GM20000 (cell line): ENCODE measurements around the gene PPP1R3G.

ENCODE experiments used
- DNase-seq: peaks from one replicate; pipeline ENCODE4 v3.0.0; 2012; ENCODE audit warnings: low spot score
- TF ChIP-seq, protein P1 (sequence below): IDR thresholded peaks from 2 replicates; pipeline ENCODE4 v1.5.1; 2012; ENCODE audit warnings: mild to moderate bottlenecking, control low read depth; ENCODE audit errors: extremely low read depth, missing control alignments

PPP1R3G gene

DNA sequence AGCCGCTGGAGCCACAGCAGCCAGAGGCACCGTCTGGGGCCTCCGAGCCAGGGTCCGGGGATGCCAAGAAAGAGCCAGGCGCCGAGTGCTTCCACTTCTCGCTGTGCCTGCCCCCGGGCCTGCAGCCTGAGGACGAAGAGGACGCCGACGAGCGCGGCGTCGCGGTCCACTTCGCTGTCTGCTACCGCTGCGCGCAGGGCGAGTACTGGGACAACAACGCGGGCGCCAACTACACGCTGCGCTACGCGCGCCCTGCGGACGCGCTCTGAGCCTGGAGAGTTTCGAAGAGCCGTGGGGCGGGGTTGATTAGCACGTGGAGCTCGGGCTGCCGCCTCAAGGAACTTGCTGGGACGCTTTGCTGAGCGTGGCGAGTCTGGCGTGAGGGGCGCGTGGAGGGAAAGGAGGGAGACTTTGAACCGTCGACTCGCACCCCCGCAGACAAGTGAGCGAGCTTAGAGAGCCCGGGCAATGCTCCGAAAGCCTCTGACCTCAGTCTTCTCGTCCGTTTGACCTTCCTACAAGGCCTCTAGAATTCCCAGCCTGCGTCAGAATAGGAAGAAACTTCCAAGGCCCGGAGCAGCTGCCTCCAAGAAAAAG, 1.3 kb downstream of the PPP1R3G start:
- no peak for DNase-seq
- TF ChIP-seq, protein P1, sequence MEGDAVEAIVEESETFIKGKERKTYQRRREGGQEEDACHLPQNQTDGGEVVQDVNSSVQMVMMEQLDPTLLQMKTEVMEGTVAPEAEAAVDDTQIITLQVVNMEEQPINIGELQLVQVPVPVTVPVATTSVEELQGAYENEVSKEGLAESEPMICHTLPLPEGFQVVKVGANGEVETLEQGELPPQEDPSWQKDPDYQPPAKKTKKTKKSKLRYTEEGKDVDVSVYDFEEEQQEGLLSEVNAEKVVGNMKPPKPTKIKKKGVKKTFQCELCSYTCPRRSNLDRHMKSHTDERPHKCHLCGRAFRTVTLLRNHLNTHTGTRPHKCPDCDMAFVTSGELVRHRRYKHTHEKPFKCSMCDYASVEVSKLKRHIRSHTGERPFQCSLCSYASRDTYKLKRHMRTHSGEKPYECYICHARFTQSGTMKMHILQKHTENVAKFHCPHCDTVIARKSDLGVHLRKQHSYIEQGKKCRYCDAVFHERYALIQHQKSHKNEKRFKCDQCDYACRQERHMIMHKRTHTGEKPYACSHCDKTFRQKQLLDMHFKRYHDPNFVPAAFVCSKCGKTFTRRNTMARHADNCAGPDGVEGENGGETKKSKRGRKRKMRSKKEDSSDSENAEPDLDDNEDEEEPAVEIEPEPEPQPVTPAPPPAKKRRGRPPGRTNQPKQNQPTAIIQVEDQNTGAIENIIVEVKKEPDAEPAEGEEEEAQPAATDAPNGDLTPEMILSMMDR: no peak

DNA sequence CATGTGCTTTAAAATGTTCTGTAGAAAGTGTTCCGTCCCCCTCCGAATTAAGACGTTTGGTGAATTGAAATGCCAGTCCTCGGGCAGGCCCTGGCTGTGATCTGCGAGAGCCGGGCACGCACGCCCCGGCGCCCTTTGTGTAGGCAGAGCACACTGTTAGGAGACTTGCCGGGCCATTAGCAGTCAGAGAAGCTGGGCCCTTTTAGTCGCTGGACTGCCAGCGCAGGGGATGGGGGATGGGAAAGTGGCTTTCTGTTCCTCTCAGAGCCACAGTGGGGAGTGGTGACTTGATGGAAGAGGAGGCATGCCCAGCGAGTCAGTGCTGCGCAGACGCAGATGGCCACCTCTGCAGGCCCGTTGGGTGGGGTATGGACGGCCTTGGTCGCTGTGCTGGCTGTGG, 2.2 kb downstream of the PPP1R3G start:
- TF ChIP-seq, protein P1: no peak
- DNase-seq: no peak

DNA sequence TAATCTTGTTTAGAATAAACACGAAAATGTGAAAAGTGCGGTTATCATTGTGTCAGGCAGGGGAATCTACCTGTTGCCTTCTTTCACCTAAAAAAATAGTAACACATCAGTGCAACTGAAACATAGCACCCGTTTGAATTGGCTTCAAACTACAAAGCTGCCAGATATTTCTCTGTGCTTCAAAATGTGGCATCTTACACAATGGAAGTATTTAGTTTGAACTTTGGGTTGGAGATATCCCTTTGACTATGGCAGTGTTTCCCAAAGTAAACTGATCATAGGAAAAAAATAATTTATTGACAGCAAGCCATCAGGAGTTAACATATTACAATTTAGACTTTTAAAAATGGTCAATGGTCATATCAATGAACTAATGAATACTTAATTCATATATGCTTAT, 3.6 kb downstream of the PPP1R3G start:
- DNase-seq: no peak
- TF ChIP-seq, protein P1: no peak

DNA sequence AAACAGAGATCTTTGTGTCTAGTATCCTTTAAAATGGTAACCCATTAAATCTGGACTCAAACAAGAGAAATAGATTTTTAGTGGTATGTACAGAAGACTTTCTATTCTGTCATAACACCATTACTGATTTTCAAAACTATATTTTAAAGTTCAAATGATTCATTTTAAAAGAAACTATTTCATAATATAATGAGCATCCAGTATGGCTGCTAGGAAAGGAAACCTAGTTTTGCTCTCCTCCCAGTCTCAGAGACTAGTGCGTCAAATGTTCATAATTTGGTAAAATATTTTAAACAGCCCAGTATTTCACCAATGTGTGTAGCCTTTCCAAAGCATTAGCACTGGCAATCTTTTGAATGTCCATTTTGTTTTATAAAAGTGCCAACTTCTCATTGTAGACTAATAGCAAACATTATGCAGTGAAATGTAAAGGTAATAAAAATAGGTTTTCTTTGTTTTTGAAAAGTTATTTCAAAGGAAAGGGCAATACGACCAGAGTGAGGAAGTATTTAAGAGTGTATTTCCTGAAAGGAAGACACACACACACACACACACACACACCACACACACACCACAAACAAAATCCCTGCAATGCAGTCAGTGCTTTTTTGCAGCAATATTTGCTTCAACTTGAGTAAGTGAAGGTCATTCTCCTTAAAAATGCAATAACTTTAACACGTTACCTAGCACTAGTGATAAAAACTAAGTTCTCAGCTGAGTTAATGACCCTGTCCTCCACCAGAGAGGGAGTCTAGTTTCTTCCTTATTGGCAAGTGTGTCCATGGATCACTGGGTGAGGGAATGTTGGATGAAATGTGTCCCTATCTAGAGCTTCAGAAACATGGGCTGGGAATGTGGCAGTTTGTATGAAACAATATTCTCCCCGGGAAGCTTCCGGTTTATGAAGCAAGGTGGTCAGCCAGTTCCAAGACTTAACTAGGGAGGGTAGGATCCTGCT, 4.6 kb downstream of the PPP1R3G start:
- DNase-seq: no peak
- TF ChIP-seq, protein P1: no peak

DNA sequence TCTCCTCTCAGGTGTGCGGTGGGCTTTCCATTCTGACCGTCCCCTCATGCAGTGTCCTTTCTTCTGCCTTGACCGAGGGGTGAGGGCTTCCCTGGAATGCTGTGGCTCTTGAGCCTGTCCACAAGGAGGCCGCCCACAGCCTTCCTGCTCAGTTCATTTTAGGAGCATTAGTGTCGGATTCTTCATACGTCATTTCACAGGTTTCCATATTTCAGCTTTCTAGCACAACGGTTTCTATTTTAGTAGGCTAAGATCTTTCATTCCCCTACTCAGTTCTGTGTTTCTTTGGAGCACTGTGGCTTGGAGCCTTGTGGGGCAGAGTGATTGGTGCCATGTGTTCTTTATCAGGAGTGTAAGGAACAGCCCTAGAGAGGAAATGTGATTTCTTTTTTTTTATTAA, 5.5 kb downstream of the PPP1R3G start:
- DNase-seq: peak; percentile 36
- TF ChIP-seq, protein P1: no peak

DNA sequence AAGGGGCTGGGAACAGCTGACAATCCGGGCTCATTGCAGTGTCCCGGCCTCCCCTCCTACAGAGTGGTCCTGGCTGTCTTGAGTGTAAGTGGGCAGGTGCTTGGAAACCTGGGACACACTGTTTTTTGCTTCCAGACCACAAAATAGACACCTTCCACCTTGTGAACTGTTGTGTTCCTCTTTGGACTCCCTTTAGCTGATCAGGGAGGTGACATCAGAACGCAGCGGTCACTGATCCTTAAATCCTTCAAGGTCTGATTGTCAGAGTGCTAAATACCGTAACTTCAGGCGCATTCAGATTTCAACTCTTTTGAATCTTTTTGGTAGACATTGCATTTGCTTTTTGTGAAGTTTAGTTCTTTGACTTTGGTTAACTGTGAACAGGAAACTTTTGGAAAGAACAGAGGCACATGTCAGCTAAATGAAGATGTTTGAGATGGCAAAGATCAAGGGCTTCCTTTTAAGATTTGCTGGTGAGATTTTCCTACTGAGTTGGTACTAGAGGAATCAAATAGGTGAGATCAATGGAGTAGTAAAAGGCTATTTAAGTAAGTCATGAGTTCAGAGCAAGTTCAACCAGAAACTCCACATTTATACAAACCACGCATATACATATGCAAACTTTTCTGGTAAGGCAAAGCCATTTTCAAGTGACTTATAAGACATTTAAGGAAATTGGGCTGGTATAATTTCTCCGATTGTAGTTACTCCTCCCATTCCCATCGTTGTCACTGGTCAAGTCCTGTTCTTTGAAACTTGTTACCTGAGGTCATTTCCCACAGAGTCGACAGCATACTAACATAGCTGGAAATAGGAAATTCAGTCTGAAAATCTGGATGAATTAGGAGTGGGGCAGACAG, 6.3 kb downstream of the PPP1R3G start:
- TF ChIP-seq, protein P1: no peak
- no peak for DNase-seq
